ENCODE data around the gene ADARB2. TPM values are rescaled to one million over a fixed set of nuclear protein-coding genes. Genes with fewer than 3 reads are reported as not detected.

The ADARB2 gene
- total and polyA plus RNA-seq, 10 of the 15 experiments (the other 5 are each of a cell fraction or from before 2014, with no cell fraction given): 0.02 to 4.1 (median 0.76) TPM

- intact Hi-C loops (cut with micrococcal nuclease; ENCODE audit: unreplicated experiment): no loop called here
- no peak for ATAC-seq
- 51% methylated on average over 18 of the region's 24 CpGs for WGBS (ENCODE audit: insufficient coverage, insufficient replicate concordance, low lambda C conversion rate, missing lambda C conversion rate)
Measured at GRCh38 chr10:1199897-1200721, 537.2 kb downstream of the ADARB2 start.

More at GRCh38 chr10:1199897-1200721, 537.2 kb downstream of the ADARB2 start:
- CTCF ChIA-PET: no interaction called here
- H3K36me3 ChIP-seq (ENCODE audit: control insufficient read depth in 2 of 2, insufficient read depth in 2 of 2, low read length in 1 of 2): no peaks in the 10 kb centered on the region
- H2AFZ ChIP-seq (ENCODE audit: control insufficient read depth, low read depth, low read length): no peak overlapping the region
- H3K4me3 ChIP-seq: no peak overlapping the region
- H3K27ac ChIP-seq (ENCODE audit: control insufficient read depth, insufficient read depth): no peak overlapping the region
- no peaks in the 10 kb centered on the region; a peak in 1 of 4 replicates for H3K27me3 ChIP-seq (replicated peaks in 1 of 2; ENCODE audit: control insufficient read depth in 2 of 2, insufficient read depth in 2 of 2, low read length in 1 of 2)
- RAD21 ChIA-PET (ENCODE audit: unreplicated experiment): no interaction called here
- DNase-seq (ENCODE audit: low read depth, low spot score): no peak
- FAIRE-seq: no peak
- H3K4me2 ChIP-seq (ENCODE audit: control insufficient read depth, insufficient read depth): no peak overlapping the region
- no TSS peak for BruUV-seq (replicated peaks)
- no peaks in the 10 kb centered on the region for H4K20me1 ChIP-seq (ENCODE audit: control insufficient read depth, insufficient read depth)
- no peak overlapping the region for H3K9ac ChIP-seq (ENCODE audit: control insufficient read depth, insufficient read depth, low read length)
- TF ChIP-seq TCF7 (IDR thresholded peaks at IDR 0.05; ENCODE audit: borderline replicate concordance) (no peak), EZH2 (IDR thresholded peaks at IDR 0.05; ENCODE audit: borderline replicate concordance, control insufficient read depth, low read depth, low read length) (no peak), GABPA (IDR thresholded peaks at IDR 0.05; ENCODE audit: low read depth) (no peak), CREM (IDR thresholded peaks at IDR 0.05; ENCODE audit: low read depth) (no peak), EGR1 (IDR thresholded peaks at IDR 0.05; ENCODE audit: borderline replicate concordance in 1 of 2, low read depth in 2 of 2, low read length in 2 of 2) (no peak), NR2C2 (IDR thresholded peaks at IDR 0.05; ENCODE audit: borderline replicate concordance, control insufficient read depth, insufficient read length, low read depth) (no peak), RAD21 (IDR thresholded peaks at IDR 0.05; ENCODE audit: insufficient read depth, low read depth, low read length) (no peak), CTCF (IDR thresholded peaks at IDR 0.05 in 2 of 3, conservative IDR thresholded peaks at IDR 0.05 in 1 of 3; ENCODE audit: control insufficient read depth in 2 of 3, extremely low read depth in 1 of 3, insufficient read depth in 1 of 3, low read depth in 3 of 3, low read length in 3 of 3) (no peak), KDM1A (IDR thresholded peaks at IDR 0.05; ENCODE audit: borderline replicate concordance) (no peak), MTA3 (IDR thresholded peaks at IDR 0.05; ENCODE audit: borderline replicate concordance, low read length) (no peak), NFIC (IDR thresholded peaks at IDR 0.05; ENCODE audit: low read depth, low read length) (no peak), POLR2AphosphoS5 (IDR thresholded peaks at IDR 0.05; ENCODE audit: low read length) (no peak), STAT3 (IDR thresholded peaks at IDR 0.05; ENCODE audit: low read depth, low read length) (no peak), LARP7 (IDR thresholded peaks at IDR 0.05) (no peak)
- in situ Hi-C loops (cut with MboI): no loop called here
- POLR2A ChIA-PET: no interaction called here
- H3K9me3 ChIP-seq (replicated peaks; ENCODE audit: control insufficient read depth, insufficient read depth, low read length): no peaks in the 10 kb centered on the region
- no peaks in the 10 kb centered on the region for H3K4me1 ChIP-seq (ENCODE audit: control insufficient read depth, insufficient read depth, low read length)
- SMC1A ChIA-PET (ENCODE audit: uncharacterized antibody, unreplicated experiment): no interaction called here
- no peaks in the 10 kb centered on the region for H3K79me2 ChIP-seq (ENCODE audit: control insufficient read depth, insufficient read depth, low read length)

All from GM12878 (cell line).